OCI-LY3 (cell line): ENCODE measurements around the gene SGIP1.

ENCODE experiments used
- H2AFZ ChIP-seq: fragments of 200-600, 300-600 bp; shearing (Covaris generic); 2 replicates; pipeline ENCODE4 v1.6.0; 2014; ENCODE audit warnings: antibody characterized with exemption, low read depth, low read length
- H3K27ac ChIP-seq: fragments of 200-600, 300-600 bp; sonication (generic); 2 replicates; pipeline ENCODE4 v1.5.1; 2014; ENCODE audit warnings: mild to moderate bottlenecking, low read length, moderate library complexity, mixed read lengths
- H3K27me3 ChIP-seq: fragments of 200-600, 300-600 bp; sonication (generic); 2 replicates; pipeline ENCODE4 v1.6.1; 2014; ENCODE audit warnings: low read depth, low read length, mixed read lengths
- H3K36me3 ChIP-seq: fragments of 200-600, 300-600 bp; sonication (generic); replicated peaks from 2 replicates; pipeline ENCODE3; 2014; ENCODE audit warnings: low read depth, low read length, mixed read lengths
- H3K4me1 ChIP-seq: fragments of 300-600, 200-600 bp; sonication (generic); 2 replicates; pipeline ENCODE4 v1.6.1; 2014; ENCODE audit warnings: low read length, mixed read lengths
- H3K4me2 ChIP-seq: fragments of 200-600, 300-600 bp; sonication (generic); 2 replicates; pipeline ENCODE4 v1.6.1; 2014; ENCODE audit warnings: low read length, mixed read lengths
- H3K4me3 ChIP-seq: fragments of 300-600, 200-600 bp; sonication (generic); 2 replicates; pipeline ENCODE4 v1.5.1; 2014; ENCODE audit warnings: antibody characterized with exemption, mild to moderate bottlenecking, low read length, moderate library complexity
- H3K79me2 ChIP-seq: fragments of 300-600, 200-600 bp; shearing (Covaris generic); 2 replicates; pipeline ENCODE4 v1.6.1; 2014; ENCODE audit warnings: mild to moderate bottlenecking, low read length, mixed read lengths
- H3K9ac ChIP-seq: fragments of 300-600, 200-600 bp; shearing (Covaris generic); 2 replicates; pipeline ENCODE4 v1.6.0; 2014; ENCODE audit warnings: mild to moderate bottlenecking, low read length, moderate library complexity
- H3K9me3 ChIP-seq: fragments of 200-600, 300-600 bp; shearing (Covaris generic); 2 replicates; pipeline ENCODE4 v1.6.1; 2014; ENCODE audit warnings: low read length, mixed read lengths; ENCODE audit not compliant: insufficient read depth
- H4K20me1 ChIP-seq: fragments of 200-600, 300-600 bp; sonication (generic); 2 replicates; pipeline ENCODE4 v1.6.1; 2016; ENCODE audit warnings: low read length, mixed read lengths; ENCODE audit not compliant: insufficient read depth
- EZH2phosphoT487 ChIP-seq: fragments of 200-600 bp; shearing (Covaris generic); IDR thresholded peaks from 2 replicates; pipeline ENCODE4 v1.6.1; 2018; ENCODE audit warnings: antibody characterized with exemption, mixed run types, low read depth
- TF ChIP-seq, protein P1 (sequence below): fragments of 200-600, 300-600 bp; sonication (generic); IDR thresholded peaks from 2 replicates; pipeline ENCODE4 v1.5.1; 2014; ENCODE audit warnings: antibody characterized with exemption, low read length, low read depth

The SGIP1 gene

DNA sequence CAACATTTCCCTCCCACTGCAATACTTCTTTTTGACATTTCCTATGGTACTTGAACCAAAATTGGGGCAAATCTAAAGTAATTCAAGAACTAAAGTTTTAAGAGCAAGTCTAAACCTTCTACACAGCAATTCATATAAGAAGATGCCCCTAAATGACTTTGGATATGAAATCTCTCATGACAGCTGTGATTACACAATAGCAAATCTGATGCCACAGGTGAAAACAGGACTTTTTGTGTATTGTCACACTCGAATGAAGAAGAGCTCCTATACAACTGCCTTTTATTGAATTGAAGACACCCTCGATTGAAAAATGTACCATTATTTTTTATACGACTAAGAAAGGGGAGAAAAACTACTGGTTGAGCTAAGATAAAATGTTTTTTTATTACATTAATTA is 158.7 kb downstream of the SGIP1 start:
- Histone ChIP-seq H3K36me3 (no peaks in the 10 kb centered on the region), H2AFZ (no peak overlapping the region), H4K20me1 (no peaks in the 10 kb centered on the region), H3K9me3 (no peaks in the 10 kb centered on the region), H3K27ac (no peak overlapping the region), H3K4me2 (no peak overlapping the region), H3K4me3 (no peak overlapping the region), H3K79me2 (no peaks in the 10 kb centered on the region), H3K4me1 (peaks cover 6% of the 10 kb centered on the region), H3K9ac (no peak overlapping the region), H3K27me3 (no peaks in the 10 kb centered on the region)
- no peak for TF ChIP-seq EZH2phosphoT487
- TF ChIP-seq, protein P1, sequence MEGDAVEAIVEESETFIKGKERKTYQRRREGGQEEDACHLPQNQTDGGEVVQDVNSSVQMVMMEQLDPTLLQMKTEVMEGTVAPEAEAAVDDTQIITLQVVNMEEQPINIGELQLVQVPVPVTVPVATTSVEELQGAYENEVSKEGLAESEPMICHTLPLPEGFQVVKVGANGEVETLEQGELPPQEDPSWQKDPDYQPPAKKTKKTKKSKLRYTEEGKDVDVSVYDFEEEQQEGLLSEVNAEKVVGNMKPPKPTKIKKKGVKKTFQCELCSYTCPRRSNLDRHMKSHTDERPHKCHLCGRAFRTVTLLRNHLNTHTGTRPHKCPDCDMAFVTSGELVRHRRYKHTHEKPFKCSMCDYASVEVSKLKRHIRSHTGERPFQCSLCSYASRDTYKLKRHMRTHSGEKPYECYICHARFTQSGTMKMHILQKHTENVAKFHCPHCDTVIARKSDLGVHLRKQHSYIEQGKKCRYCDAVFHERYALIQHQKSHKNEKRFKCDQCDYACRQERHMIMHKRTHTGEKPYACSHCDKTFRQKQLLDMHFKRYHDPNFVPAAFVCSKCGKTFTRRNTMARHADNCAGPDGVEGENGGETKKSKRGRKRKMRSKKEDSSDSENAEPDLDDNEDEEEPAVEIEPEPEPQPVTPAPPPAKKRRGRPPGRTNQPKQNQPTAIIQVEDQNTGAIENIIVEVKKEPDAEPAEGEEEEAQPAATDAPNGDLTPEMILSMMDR, result no peak

DNA sequence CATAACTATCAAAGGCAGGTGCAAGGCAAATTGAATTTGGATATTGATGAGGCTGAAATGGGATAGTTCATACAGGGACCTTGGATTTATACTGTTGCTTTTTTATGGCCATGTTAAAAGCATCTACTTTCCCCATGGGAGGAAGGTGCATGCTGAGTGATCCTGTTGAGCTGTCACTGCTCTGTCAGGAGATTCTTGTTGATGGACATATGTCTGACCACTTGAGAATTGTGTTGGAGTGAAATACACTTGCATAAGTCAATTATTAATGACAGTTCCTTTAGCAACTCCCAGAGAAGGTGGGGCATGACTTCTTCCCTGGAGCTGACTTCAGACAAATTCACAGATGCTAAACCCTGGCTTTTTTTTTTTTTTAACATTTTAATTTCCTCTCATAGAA is 159.9 kb downstream of the SGIP1 start:
- Histone ChIP-seq H3K9ac (no peak overlapping the region), H3K36me3 (no peaks in the 10 kb centered on the region), H3K4me2 (no peak overlapping the region), H3K4me1 (peaks cover 6% of the 10 kb centered on the region), H3K9me3 (no peaks in the 10 kb centered on the region), H3K79me2 (no peaks in the 10 kb centered on the region), H4K20me1 (no peaks in the 10 kb centered on the region), H3K27me3 (no peaks in the 10 kb centered on the region), H2AFZ (no peak overlapping the region), H3K27ac (no peak overlapping the region), H3K4me3 (no peak overlapping the region)
- TF ChIP-seq, protein P1, result no peak
- TF ChIP-seq EZH2phosphoT487, result no peak

DNA sequence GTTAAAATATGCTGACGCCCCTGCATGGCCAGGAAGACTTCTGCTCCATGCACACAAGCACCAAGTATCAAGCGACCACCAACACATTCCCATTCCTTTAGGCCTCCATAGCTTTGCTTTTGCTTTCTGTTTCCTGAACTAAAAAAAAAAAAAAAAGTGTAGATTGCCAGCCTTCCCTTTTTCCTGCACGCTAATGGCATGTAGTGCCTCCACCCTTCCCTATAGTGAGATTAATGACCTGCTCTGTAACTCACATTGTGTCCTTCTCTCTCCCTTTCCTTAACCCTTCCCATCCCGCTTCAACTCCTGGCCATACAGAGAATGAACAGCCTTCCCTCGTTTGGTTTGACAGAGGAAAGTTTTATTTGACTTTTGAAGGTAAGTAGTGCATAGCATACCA is 161.2 kb downstream of the SGIP1 start:
- Histone ChIP-seq H3K4me2 (no peak overlapping the region), H3K36me3 (no peaks in the 10 kb centered on the region), H4K20me1 (no peaks in the 10 kb centered on the region), H3K9me3 (no peaks in the 10 kb centered on the region), H3K4me1 (peaks cover 6% of the 10 kb centered on the region), H3K79me2 (no peaks in the 10 kb centered on the region), H3K27me3 (no peaks in the 10 kb centered on the region), H2AFZ (no peak overlapping the region), H3K4me3 (no peak overlapping the region), H3K9ac (no peak overlapping the region), H3K27ac (no peak overlapping the region)
- TF ChIP-seq EZH2phosphoT487, result no peak
- TF ChIP-seq, protein P1, result no peak

DNA sequence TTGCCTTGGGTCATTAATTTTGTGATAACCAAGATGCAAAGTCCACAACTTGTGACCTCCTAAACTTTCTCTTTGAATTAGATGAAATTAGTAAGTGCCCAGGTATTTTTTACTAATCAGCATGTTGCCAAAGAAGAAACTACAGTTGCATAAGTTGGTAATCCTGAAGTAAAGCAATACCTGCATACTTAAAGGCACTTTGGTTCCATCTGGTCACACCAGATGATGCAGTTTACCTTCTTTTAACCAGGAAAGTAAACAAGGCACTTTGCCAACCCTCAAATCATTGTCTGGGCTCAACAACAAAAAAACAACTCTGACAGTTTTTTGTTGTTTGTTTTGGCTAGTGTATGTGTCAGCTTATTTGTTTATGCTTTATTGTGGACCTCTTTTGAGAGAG is 162.8 kb downstream of the SGIP1 start:
- Histone ChIP-seq H3K9ac (no peak overlapping the region), H3K27me3 (no peaks in the 10 kb centered on the region), H4K20me1 (no peaks in the 10 kb centered on the region), H3K4me1 (peaks cover 6% of the 10 kb centered on the region), H3K36me3 (no peaks in the 10 kb centered on the region), H3K79me2 (no peaks in the 10 kb centered on the region), H2AFZ (no peak overlapping the region), H3K4me3 (no peak overlapping the region), H3K27ac (no peak overlapping the region), H3K4me2 (no peak overlapping the region), H3K9me3 (no peaks in the 10 kb centered on the region)
- no peak for TF ChIP-seq EZH2phosphoT487
- TF ChIP-seq, protein P1, result no peak
